ENCODE data around the gene TMEM217. TPM values are rescaled to one million over a fixed set of nuclear protein-coding genes. Genes with fewer than 3 reads are reported as not detected.
"Not testable (repeated sequence)": the region's sequence is repeated elsewhere in the genome, so short reads cannot be mapped to it uniquely, and the experiment has no call there.

TMEM217 gene
- total RNA-seq, 1 donor from 2014 or later = 1.8 TPM

- no peak overlapping the region for H3K27ac ChIP-seq
- DNase-seq (no peak), ATAC-seq (no peak)
- intact Hi-C loops (cut with DNase I) = loop anchor here (10.0 kb wide), 1 partner anchor 178 kb away; no protein-coding TSS in a partner anchor
- peaks cover 14% of the 10 kb centered on the region for H3K4me1 ChIP-seq
- H3K27me3 ChIP-seq = no peaks in the 10 kb centered on the region
- no peak overlapping the region for H3K4me3 ChIP-seq
- no peaks in the 10 kb centered on the region for H3K9me3 ChIP-seq
- TF ChIP-seq CTCF (IDR thresholded peaks at IDR 0.05) = no peak
- no peaks in the 10 kb centered on the region for H3K36me3 ChIP-seq
Observed at GRCh38 chr6:37202788-37203491, 55.0 kb downstream of the TMEM217 start.

- DNase-seq (no peak), ATAC-seq (no peak)
- Histone ChIP-seq H3K9me3 (no peaks in the 10 kb centered on the region), H3K4me3 (no peak overlapping the region), H3K27ac (no peak overlapping the region), H3K4me1 (peaks cover 9% of the 10 kb centered on the region), H3K36me3 (no peaks in the 10 kb centered on the region), H3K27me3 (no peaks in the 10 kb centered on the region)
- no peak for TF ChIP-seq CTCF (IDR thresholded peaks at IDR 0.05)
- intact Hi-C loops (cut with DNase I) = loop anchor here (10.0 kb wide), 1 partner anchor 177 kb away; no protein-coding TSS in a partner anchor
Observed at GRCh38 chr6:37201726-37202125, 56.2 kb downstream of the TMEM217 start.

GRCh38 chr6:37200085-37200484 lies 57.9 kb downstream of the TMEM217 start:
- Histone ChIP-seq H3K4me3 (no peak overlapping the region), H3K4me1 (peaks cover 1% of the 10 kb centered on the region), H3K36me3 (no peaks in the 10 kb centered on the region), H3K27ac (no peak overlapping the region), H3K9me3 (no peaks in the 10 kb centered on the region), H3K27me3 (no peaks in the 10 kb centered on the region)
- DNase-seq (no peak), ATAC-seq (no peak)
- intact Hi-C loops (cut with DNase I) = loop anchor here (10.0 kb wide), 1 partner anchor 175 kb away; no protein-coding TSS in a partner anchor
- no peak for TF ChIP-seq CTCF (IDR thresholded peaks at IDR 0.05)

- H3K4me1 ChIP-seq; H3K27ac ChIP-seq; ATAC-seq; intact Hi-C loops (cut with DNase I); H3K36me3 ChIP-seq; H3K27me3 ChIP-seq; H3K4me3 ChIP-seq; H3K9me3 ChIP-seq; DNase-seq: not testable (repeated sequence)
Observed at GRCh38 chr6:37196451-37196850, 61.5 kb downstream of the TMEM217 start.

- H3K4me3 ChIP-seq; H3K27ac ChIP-seq; H3K36me3 ChIP-seq; ATAC-seq; H3K27me3 ChIP-seq; H3K9me3 ChIP-seq; DNase-seq; H3K4me1 ChIP-seq; intact Hi-C loops (cut with DNase I): not testable (repeated sequence)
Observed at GRCh38 chr6:37194886-37195285, 63.1 kb downstream of the TMEM217 start.

GRCh38 chr6:37192666-37193065 lies 65.3 kb downstream of the TMEM217 start:
- H3K36me3 ChIP-seq = no peaks in the 10 kb centered on the region
- intact Hi-C loops (cut with DNase I) = no loop called here
- no peak for DNase-seq
- H3K27ac ChIP-seq = no peak overlapping the region
- H3K4me3 ChIP-seq = no peak overlapping the region
- no peak for TF ChIP-seq CTCF (IDR thresholded peaks at IDR 0.05)
- no peak for ATAC-seq
- H3K4me1 ChIP-seq = peaks cover 7% of the 10 kb centered on the region
- no peaks in the 10 kb centered on the region for H3K27me3 ChIP-seq
- no peaks in the 10 kb centered on the region for H3K9me3 ChIP-seq
